Right renal cortex interstitium (tissue), 3 donors: Measurements from ENCODE around the gene RAG1. TPM values are rescaled to one million over a fixed set of nuclear protein-coding genes. Genes with fewer than 3 reads are reported as not detected.

ENCODE experiments used
- DNase-seq, 3 donors: peaks; one replicate each; pipeline ENCODE4 v3.0.0-alpha.2; 2013; ENCODE audit warnings: low read depth in 3 of 3, low spot score in 2 of 3
- polyA plus RNA-seq, 3 donors: library from polyadenylated mRNA; unstranded; fragments of 120-200 nt; gene quantifications; one replicate each; pipeline ENCODE4 v1.2.1, GENCODE V29; 2013; ENCODE audit not compliant: insufficient read length in 3 of 3

RAG1 gene
- polyA plus RNA-seq, 3 donors, result 3.1 to 3.6 (median 3.5) TPM

- DNase-seq, result no peak
Observed at GRCh38 chr11:36627006-36627405, 59.2 kb downstream of the RAG1 start.

- DNase-seq, result no peak
Observed at GRCh38 chr11:36627471-36627870, 59.7 kb downstream of the RAG1 start.

GRCh38 chr11:36628141-36628540, 60.3 kb downstream of the RAG1 start:
- DNase-seq, result no peak

DNA sequence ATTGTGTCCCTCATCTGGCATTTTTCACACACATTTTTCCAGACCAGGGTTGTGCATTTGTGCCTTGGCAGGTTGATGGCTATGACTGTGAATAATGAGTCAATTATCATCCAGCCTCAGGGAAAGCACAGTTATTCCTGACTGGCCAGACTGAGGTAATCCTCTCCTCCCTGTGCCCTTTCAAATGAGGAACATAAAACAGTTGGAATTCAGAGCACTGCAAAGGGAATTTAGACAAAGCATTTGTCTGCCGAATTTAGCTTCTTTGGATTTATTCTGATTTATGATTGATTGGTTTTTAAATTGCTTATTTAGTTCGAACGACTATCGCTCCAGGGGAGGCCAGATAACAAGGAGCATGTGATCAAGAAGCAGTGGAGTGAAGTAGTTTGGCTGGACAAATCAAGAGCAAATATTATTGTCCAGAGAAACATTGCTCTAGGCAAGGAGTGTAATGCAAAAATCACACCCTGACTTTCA, 61.0 kb downstream of the RAG1 start:
- DNase-seq, result peak in 1 of 3 donors; percentile 4

Other genes starting within 250 kb of the RAG1 start
- gene TRAF6, start 57.7 kb upstream of the RAG1 start, polyA plus RNA-seq, result 10 to 100 TPM; 16.2 to 17.3 (median 16.7) TPM
- gene IFTAP, start 26.5 kb downstream of the RAG1 start, polyA plus RNA-seq, result 10 to 100 TPM; 64.8 to 68.2 (median 66.1) TPM
- under 1 TPM; 0.31 to 0.62 (median 0.32) TPM for gene RAG2, start 30.2 kb downstream of the RAG1 start, polyA plus RNA-seq